ENCODE results near the gene PWWP2A.
"Not testable (repeated sequence)": the region's sequence is repeated elsewhere in the genome, so short reads cannot be mapped to it uniquely, and the experiment has no call there.

PWWP2A gene

DNA sequence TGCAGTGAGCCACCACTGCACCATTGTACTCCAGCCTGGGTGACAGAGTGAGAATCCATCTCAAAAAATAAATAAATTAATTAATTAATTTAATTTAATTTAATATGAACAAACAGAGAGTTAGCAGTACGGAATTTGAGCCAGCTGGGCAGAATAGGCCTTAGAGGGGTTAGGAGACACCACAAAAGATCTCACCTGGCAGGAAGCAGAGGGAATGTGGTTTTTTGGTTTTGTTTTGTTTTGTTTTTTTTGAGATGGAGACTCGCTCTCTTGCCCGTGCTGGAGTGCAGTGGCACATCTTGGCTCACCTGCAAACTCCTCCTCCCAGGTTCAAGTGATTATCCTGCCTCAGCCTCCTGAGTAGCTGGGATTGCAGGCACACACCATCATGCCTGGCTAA lies 31.8 kb upstream of the PWWP2A start:
- no peak overlapping the region for H3K4me3 ChIP-seq (ENCODE audit: low read length)
- DNase-seq (ENCODE audit: low read depth), result no peak
- no peak for TF ChIP-seq CTCF (IDR thresholded peaks at IDR 0.05; ENCODE audit: insufficient read depth, low read depth, low read length, missing control alignments)

DNA sequence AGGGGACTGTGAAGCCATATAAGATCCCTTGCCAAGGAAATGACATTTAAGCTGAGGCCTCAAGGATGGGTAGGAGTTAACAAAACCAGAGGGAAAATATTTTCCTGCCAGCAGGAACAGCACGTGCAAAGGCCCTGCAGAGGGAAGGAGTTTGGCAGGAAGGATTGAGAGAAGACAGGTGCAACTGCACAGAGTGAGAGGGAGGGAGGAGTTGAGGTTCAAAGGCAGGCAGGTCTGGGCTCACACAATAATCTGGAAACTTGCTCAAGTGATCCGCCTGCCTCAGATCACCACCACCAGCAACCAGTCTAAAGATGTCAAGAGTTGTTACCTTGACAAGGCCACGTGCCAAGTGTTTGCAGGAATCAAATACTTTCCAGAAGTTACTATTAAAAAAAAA lies 31.1 kb upstream of the PWWP2A start:
- no peak overlapping the region for H3K4me3 ChIP-seq (ENCODE audit: low read length)
- DNase-seq (ENCODE audit: low read depth), result no peak
- no peak for TF ChIP-seq CTCF (IDR thresholded peaks at IDR 0.05; ENCODE audit: insufficient read depth, low read depth, low read length, missing control alignments)

- not testable (repeated sequence) for DNase-seq (ENCODE audit: low read depth)
These were observed 25.2 kb upstream of the PWWP2A start for GRCh38 chr5:160144436-160144835.

GRCh38 chr5:160134332-160134731 lies 15.1 kb upstream of the PWWP2A start:
- H3K4me3 ChIP-seq (ENCODE audit: low read length), result no peak overlapping the region
- DNase-seq (ENCODE audit: low read depth), result no peak
- TF ChIP-seq CTCF (IDR thresholded peaks at IDR 0.05; ENCODE audit: insufficient read depth, low read depth, low read length, missing control alignments), result no peak

More at GRCh38 chr5:160144436-160144835, 25.2 kb upstream of the PWWP2A start:
- not testable (repeated sequence) for H3K4me3 ChIP-seq (ENCODE audit: low read length)

- TF ChIP-seq CTCF (IDR thresholded peaks at IDR 0.05; ENCODE audit: insufficient read depth, low read depth, low read length, missing control alignments), result no peak
- H3K4me3 ChIP-seq (ENCODE audit: low read length), result no peak overlapping the region
These were observed 14.7 kb upstream of the PWWP2A start for GRCh38 chr5:160133918-160134304.

GRCh38 chr5:160133071-160133917 lies 14.0 kb upstream of the PWWP2A start:
- TF ChIP-seq CTCF (IDR thresholded peaks at IDR 0.05; ENCODE audit: insufficient read depth, low read depth, low read length, missing control alignments), result no peak
- no peak for DNase-seq (ENCODE audit: low read depth)
- no peak overlapping the region for H3K4me3 ChIP-seq (ENCODE audit: low read length)

More at GRCh38 chr5:160133918-160134304, 14.7 kb upstream of the PWWP2A start:
- DNase-seq (ENCODE audit: low read depth), result no peak

DNA sequence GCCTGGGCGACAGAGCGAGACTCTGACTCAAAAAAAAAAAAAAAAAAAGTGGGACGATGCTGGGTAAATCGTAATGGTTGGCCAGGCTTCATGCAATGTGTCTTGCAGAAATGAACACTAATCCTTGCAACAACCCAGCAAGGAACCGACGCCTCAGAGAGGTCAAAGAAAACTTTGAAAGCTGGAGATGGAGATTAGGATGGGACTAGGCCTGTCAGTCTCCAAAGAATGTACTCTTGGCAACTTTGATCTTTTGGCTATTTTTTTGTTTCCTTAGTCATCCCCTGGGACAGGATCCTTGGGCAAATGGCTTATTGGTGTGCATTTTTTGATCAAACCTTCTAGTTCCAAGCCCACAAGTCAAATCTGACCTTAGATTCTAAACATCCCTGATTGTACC lies 10.6 kb upstream of the PWWP2A start:
- no peak for TF ChIP-seq CTCF (IDR thresholded peaks at IDR 0.05; ENCODE audit: insufficient read depth, low read depth, low read length, missing control alignments)
- DNase-seq (ENCODE audit: low read depth), result no peak
- no peak overlapping the region for H3K4me3 ChIP-seq (ENCODE audit: low read length)
